Psoas muscle (tissue), 8 donors: Measurements from ENCODE around the gene TMEM181. TPM values are rescaled to one million over a fixed set of nuclear protein-coding genes. Genes with fewer than 3 reads are reported as not detected.

ENCODE experiments used
- ATAC-seq, 4 donors: fragments of 200-7000 bp; cut with Tn5 transposase; one replicate each; pipeline ENCODE4 v1.9.1; 2020; ENCODE audit warnings: moderate library complexity in 3 of 4, mild to moderate bottlenecking in 2 of 4
- DNase-seq, 2 donors: peaks; one replicate each; pipeline ENCODE4 v3.0.0-alpha.2; 2020
- H3K27ac ChIP-seq: fragments of 200-600 bp; one replicate; pipeline ENCODE4 v1.8.0; 2022
- H3K27me3 ChIP-seq, 3 donors: fragments of 200-600 bp in 1 of 3; one replicate each; pipeline versions ENCODE4 v1.6.1 to v1.8.0; 2013 to 2022; ENCODE audit warnings: low read length in 2 of 3, mild to moderate bottlenecking in 2 of 3, moderate library complexity in 1 of 3; ENCODE audit not compliant: insufficient read depth in 3 of 3
- H3K36me3 ChIP-seq, 2 donors: fragments of 200-600 bp in 1 of 2; one replicate each; pipeline versions ENCODE4 v1.6.1 to v1.8.0; 2013 to 2022; ENCODE audit warnings: low read depth in 1 of 2, mild to moderate bottlenecking in 1 of 2, moderate library complexity in 1 of 2; ENCODE audit not compliant: insufficient read depth in 1 of 2
- H3K4me1 ChIP-seq: fragments of 200-600 bp; one replicate; pipeline ENCODE4 v1.8.0; 2022
- H3K4me3 ChIP-seq: fragments of 200-600 bp; one replicate; pipeline ENCODE4 v1.8.0; 2022; ENCODE audit warnings: mild to moderate bottlenecking
- H3K9me3 ChIP-seq: fragments of 200-600 bp; one replicate; pipeline ENCODE4 v1.8.0; 2022
- CTCF ChIP-seq: fragments of 200-600 bp; IDR thresholded peaks from one replicate; pipeline ENCODE4 v1.8.0; 2022; ENCODE audit warnings: antibody characterized with exemption
- WGBS, 3 donors: extraction: QIAGEN DNeasy Blood & Tissue Kit; methylation state at CpG; one replicate each; pipeline versions ENCODE4 v1.1.6 to v1.1.7; 2013; 5-methylcytosine and 5-hydroxymethylcytosine counted together
- intact Hi-C, 2 donors: fragments of 100-400 bp; cut with DNase I; formaldehyde crosslinking; loops; one replicate each; pipeline versions ENCODE4 v1.11.0 to v1.14.2; 2022
- polyA plus RNA-seq, 3 donors: library from polyadenylated mRNA; stranded (reverse); fragments of 200-250 nt; gene quantifications; one replicate each; pipeline ENCODE4 v1.2.3, GENCODE V29; 2013
- total RNA-seq, 4 donors: library from RNA; stranded (reverse); fragmentation: NEBNext Ultra II Directional in 2 of 4; extraction: Animal tissue kit (Norgen Biotek cat#: 25700) in 2 of 4; gene quantifications; one replicate each; pipeline versions ENCODE4 v1.2.1 to v1.2.4, GENCODE V29; 2021 to 2023
- donor health status: healthy with polysubstance abuse.
- donor health status: DM: no; HTN: no; CAD: no; lungs with moderate emphysema.
- donor health status: Bipolar disorder and iron deficiency.
- donor health status: healthy.
- donor health status: DM: yes; HTN: yes; CAD: no.
- donor health status: DM: no; HTN: no; CAD: no.
- donor health status: DM: no; HTN: no; CAD: no.
- donor health status: DM: yes; HTN: yes; CAD: no.

The TMEM181 gene
- total and polyA plus RNA-seq, 7 donors, result 6.8 to 16.2 (median 12.2) TPM

- TF ChIP-seq CTCF, result no peak
- intact Hi-C loops, result no loop called here
- H3K4me1 ChIP-seq, result no peaks in the 10 kb centered on the region
- H3K36me3 ChIP-seq, result peaks cover 0 to 58% of the 10 kb centered on the region in 2 donors
- H3K9me3 ChIP-seq, result no peaks in the 10 kb centered on the region
- no peak overlapping the region for H3K4me3 ChIP-seq
- DNase-seq, result no peak
- no peak overlapping the region for H3K27ac ChIP-seq
- no peak for ATAC-seq
- 90 to 99% (median 97%) methylated on average over 4 of the region's 4 CpGs for WGBS, 3 donors
- no peaks in the 10 kb centered on the region for H3K27me3 ChIP-seq
Measured at GRCh38 chr6:158597565-158597964, 37.7 kb downstream of the TMEM181 start.

- TF ChIP-seq CTCF, result no peak
- no peaks in the 10 kb centered on the region for H3K4me1 ChIP-seq
- H3K27me3 ChIP-seq, result no peaks in the 10 kb centered on the region
- peaks cover 0 to 46% of the 10 kb centered on the region in 2 donors for H3K36me3 ChIP-seq
- ATAC-seq (no peak), DNase-seq (no peak)
- intact Hi-C loops, result no loop called here
- no peak overlapping the region for H3K27ac ChIP-seq
- 82 to 85% (median 83%) methylated on average over 18 of the region's 18 CpGs for WGBS, 3 donors
- H3K9me3 ChIP-seq, result no peaks in the 10 kb centered on the region
- H3K4me3 ChIP-seq, result no peak overlapping the region
Measured at GRCh38 chr6:158599635-158600034, 39.7 kb downstream of the TMEM181 start.

- H3K9me3 ChIP-seq, result no peaks in the 10 kb centered on the region
- no peak overlapping the region for H3K27ac ChIP-seq
- no peaks in the 10 kb centered on the region for H3K27me3 ChIP-seq
- intact Hi-C loops, result loop anchor here in 1 of 2 donors (2.0 kb wide), 1 partner anchor 383 kb away; no protein-coding TSS in a partner anchor
- H3K4me3 ChIP-seq, result no peak overlapping the region
- H3K36me3 ChIP-seq, result peaks cover 0 to 45% of the 10 kb centered on the region in 2 donors
- DNase-seq (no peak), ATAC-seq (no peak)
- WGBS, 3 donors, result 85 to 86% (median 85%) methylated on average over 15 of the region's 15 CpGs
- TF ChIP-seq CTCF, result no peak
- no peaks in the 10 kb centered on the region for H3K4me1 ChIP-seq
Measured at GRCh38 chr6:158603261-158604047, 43.6 kb downstream of the TMEM181 start.

DNA sequence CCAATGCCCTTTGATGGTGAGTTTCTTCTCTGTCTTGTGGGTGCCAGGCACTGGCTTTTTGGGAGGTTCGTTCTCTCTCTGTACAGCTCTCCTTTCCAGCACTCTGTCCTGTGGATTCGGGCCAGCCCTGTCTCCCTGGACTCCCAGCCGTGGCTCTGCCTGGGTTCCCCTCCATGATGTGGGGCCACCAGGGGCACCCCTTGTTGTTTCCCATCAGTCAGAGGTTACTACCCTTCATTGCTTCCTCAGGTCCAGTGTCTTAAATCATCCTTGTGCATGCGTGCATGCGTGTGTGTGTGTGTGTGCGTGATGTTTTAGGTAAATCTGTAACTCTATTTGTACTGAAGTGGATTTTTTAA, 44.1 kb downstream of the TMEM181 start:
- no peak overlapping the region for H3K27ac ChIP-seq
- DNase-seq (no peak), ATAC-seq (no peak)
- 85 to 91% (median 89%) methylated on average over 6 of the region's 6 CpGs for WGBS, 3 donors
- H3K4me3 ChIP-seq, result no peak overlapping the region
- no peaks in the 10 kb centered on the region for H3K9me3 ChIP-seq
- intact Hi-C loops, result loop anchor here in 1 of 2 donors (2.0 kb wide), 1 partner anchor 383 kb away; no protein-coding TSS in a partner anchor
- TF ChIP-seq CTCF, result no peak
- H3K36me3 ChIP-seq, result peaks cover 0 to 50% of the 10 kb centered on the region in 2 donors
- no peaks in the 10 kb centered on the region for H3K27me3 ChIP-seq
- no peaks in the 10 kb centered on the region for H3K4me1 ChIP-seq
